Testis (tissue), 2 donors: Measurements from ENCODE around the gene IZUMO2.
"Not testable (repeated sequence)": the region's sequence is repeated elsewhere in the genome, so short reads cannot be mapped to it uniquely, and the experiment has no call there.

Source experiments
- POLR2A ChIP-seq: fragments of 450-650 bp; IDR thresholded peaks from one replicate; pipeline ENCODE4 v1.6.1; 2017; ENCODE audit warnings: antibody characterized with exemption, mild to moderate bottlenecking, moderate library complexity
- TF ChIP-seq, protein P1 (sequence below), 3 experiments: fragments of 450-650 bp in 2 of 3; fragments of 200-600 bp in 1 of 3; sonication (generic) in 1 of 3; IDR thresholded peaks; one replicate each; pipeline ENCODE4 v1.5.1; 2016 to 2019; ENCODE audit warnings: antibody characterized with exemption in 3 of 3, mild to moderate bottlenecking in 2 of 3, moderate library complexity in 1 of 3

DNA sequence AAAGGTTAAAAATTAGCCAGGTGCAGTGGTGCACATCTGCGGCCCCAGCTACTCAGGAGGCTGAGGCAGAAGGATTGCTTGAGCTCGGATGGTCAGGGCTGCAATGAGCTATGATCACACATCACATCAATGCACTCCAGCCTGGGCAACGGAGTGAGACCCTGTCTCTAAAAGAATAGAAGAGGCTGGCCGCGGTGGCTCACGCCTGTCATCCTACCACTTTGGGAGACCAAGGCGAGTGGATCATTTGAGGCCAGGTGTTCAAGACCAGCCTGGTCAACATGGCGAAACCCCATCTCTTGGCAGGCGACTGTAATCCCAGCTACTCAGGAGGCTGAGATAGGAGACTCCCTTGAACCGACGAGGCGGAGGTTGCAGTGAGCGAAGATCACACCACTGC is 59.7 kb downstream of the IZUMO2 start:
- TF ChIP-seq, protein P1, sequence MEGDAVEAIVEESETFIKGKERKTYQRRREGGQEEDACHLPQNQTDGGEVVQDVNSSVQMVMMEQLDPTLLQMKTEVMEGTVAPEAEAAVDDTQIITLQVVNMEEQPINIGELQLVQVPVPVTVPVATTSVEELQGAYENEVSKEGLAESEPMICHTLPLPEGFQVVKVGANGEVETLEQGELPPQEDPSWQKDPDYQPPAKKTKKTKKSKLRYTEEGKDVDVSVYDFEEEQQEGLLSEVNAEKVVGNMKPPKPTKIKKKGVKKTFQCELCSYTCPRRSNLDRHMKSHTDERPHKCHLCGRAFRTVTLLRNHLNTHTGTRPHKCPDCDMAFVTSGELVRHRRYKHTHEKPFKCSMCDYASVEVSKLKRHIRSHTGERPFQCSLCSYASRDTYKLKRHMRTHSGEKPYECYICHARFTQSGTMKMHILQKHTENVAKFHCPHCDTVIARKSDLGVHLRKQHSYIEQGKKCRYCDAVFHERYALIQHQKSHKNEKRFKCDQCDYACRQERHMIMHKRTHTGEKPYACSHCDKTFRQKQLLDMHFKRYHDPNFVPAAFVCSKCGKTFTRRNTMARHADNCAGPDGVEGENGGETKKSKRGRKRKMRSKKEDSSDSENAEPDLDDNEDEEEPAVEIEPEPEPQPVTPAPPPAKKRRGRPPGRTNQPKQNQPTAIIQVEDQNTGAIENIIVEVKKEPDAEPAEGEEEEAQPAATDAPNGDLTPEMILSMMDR (IDR thresholded peaks at IDR 0.05): not testable (repeated sequence)
- not testable (repeated sequence) for TF ChIP-seq POLR2A
